Measurements from ENCODE around the gene MACF1. TPM values are rescaled to one million over a fixed set of nuclear protein-coding genes. Genes with fewer than 3 reads are reported as not detected.
"Not testable (repeated sequence)": the region's sequence is repeated elsewhere in the genome, so short reads cannot be mapped to it uniquely, and the experiment has no call there.

Gene MACF1
- total RNA-seq, 2 donors from 2014 or later: 355 to 400 TPM

GRCh38 chr1:39515131-39516086 lies 310.9 kb downstream of the MACF1 start:
- not testable (repeated sequence) for H3K36me3 Mint-ChIP-seq; H3K9me3 Mint-ChIP-seq; DNase-seq (ENCODE audit: low spot score in 2 of 2); H3K27ac Mint-ChIP-seq
- ATAC-seq: peak; percentile 33 to 74

DNA sequence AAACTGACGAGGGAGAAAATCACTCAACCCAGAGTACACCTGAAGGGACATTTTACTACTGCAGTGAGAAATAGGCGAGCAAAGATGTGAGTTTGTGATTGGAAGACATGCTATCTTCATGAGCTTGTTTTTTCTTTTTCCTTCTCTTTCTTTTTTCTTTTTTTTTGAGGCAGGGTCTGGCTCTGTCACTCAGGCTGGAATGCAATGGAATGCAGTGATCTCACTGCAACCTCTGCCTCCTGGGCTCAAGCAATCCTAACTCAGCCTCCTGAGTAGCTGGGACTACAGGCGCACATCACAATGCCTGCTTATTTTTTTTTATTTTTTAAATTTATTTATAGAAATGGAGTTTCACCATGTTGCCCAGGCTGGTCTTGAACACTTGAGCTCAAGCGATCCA lies 312.3 kb downstream of the MACF1 start:
- not testable (repeated sequence) for DNase-seq (ENCODE audit: low spot score in 2 of 2)

DNA sequence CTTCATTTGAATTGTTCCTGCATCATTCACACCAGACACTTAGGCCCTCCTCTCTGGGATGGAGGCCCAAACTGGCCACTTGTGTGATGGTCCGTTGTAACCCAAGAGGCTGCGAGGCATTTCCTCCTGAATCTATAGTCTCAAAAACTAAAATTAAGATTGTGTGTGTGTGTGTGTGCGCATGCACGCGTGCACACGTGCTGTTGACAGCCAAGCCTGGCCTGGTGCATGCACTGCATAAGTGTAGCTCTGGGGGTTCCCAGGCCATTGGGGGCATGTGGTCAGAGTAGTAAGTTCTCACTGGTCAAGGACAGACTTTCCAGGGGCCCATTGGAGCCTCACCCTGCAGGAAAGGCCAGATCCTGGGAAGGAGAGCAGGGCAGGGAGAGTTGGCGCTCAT lies 313.4 kb downstream of the MACF1 start:
- DNase-seq (ENCODE audit: low spot score in 2 of 2); H3K36me3 Mint-ChIP-seq; H3K27ac Mint-ChIP-seq; H3K9me3 Mint-ChIP-seq; ATAC-seq: not testable (repeated sequence)

More for the DNA sequence above, 312.3 kb downstream of the MACF1 start:
- H3K9me3 Mint-ChIP-seq, H3K36me3 Mint-ChIP-seq, H3K27ac Mint-ChIP-seq, ATAC-seq: not testable (repeated sequence)

GRCh38 chr1:39519376-39519775 lies 314.9 kb downstream of the MACF1 start:
- ATAC-seq, H3K27ac Mint-ChIP-seq, H3K9me3 Mint-ChIP-seq: not testable (repeated sequence)

DNA sequence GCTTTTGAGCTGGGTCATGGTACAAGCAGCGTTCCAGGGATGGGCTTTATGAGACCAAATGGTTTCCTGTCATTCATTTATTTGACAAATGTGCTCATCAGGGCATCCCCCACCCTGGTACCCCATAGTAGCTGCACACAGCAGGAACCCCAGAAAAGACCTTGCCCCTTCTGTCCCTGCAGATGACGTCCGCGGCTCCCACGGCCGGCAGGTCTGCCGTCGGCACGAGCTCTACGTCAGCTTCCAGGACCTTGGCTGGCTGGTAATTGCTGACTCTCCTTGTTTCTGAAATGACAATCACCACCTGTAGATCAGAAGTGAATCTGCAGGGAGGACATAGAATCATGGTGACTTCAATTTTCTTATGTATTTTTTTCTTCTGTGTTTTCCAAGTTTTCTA lies 317.7 kb downstream of the MACF1 start:
- not testable (repeated sequence) for H3K36me3 Mint-ChIP-seq

More at GRCh38 chr1:39519376-39519775, 314.9 kb downstream of the MACF1 start:
- not testable (repeated sequence) for H3K36me3 Mint-ChIP-seq; DNase-seq (ENCODE audit: low spot score in 2 of 2)

GRCh38 chr1:39522661-39523567 lies 318.4 kb downstream of the MACF1 start:
- no peaks in the 10 kb centered on the region for H3K9me3 Mint-ChIP-seq
- no peaks in the 10 kb centered on the region for H3K36me3 Mint-ChIP-seq
- no peak for ATAC-seq

More for the DNA sequence above, 317.7 kb downstream of the MACF1 start:
- not testable (repeated sequence) for H3K27ac Mint-ChIP-seq; ATAC-seq; DNase-seq (ENCODE audit: low spot score in 2 of 2); H3K9me3 Mint-ChIP-seq

GRCh38 chr1:39524171-39524570 lies 319.7 kb downstream of the MACF1 start:
- Mint-ChIP-seq H3K36me3 (no peaks in the 10 kb centered on the region), H3K9me3 (no peaks in the 10 kb centered on the region), H3K27ac (peak overlapping the region; percentile 22 to 79)
- DNase-seq (ENCODE audit: low spot score in 2 of 2) (no peak), ATAC-seq (no peak)

More at GRCh38 chr1:39522661-39523567, 318.4 kb downstream of the MACF1 start:
- DNase-seq (ENCODE audit: low spot score in 2 of 2): no peak
- no peak overlapping the region for H3K27ac Mint-ChIP-seq

DNA sequence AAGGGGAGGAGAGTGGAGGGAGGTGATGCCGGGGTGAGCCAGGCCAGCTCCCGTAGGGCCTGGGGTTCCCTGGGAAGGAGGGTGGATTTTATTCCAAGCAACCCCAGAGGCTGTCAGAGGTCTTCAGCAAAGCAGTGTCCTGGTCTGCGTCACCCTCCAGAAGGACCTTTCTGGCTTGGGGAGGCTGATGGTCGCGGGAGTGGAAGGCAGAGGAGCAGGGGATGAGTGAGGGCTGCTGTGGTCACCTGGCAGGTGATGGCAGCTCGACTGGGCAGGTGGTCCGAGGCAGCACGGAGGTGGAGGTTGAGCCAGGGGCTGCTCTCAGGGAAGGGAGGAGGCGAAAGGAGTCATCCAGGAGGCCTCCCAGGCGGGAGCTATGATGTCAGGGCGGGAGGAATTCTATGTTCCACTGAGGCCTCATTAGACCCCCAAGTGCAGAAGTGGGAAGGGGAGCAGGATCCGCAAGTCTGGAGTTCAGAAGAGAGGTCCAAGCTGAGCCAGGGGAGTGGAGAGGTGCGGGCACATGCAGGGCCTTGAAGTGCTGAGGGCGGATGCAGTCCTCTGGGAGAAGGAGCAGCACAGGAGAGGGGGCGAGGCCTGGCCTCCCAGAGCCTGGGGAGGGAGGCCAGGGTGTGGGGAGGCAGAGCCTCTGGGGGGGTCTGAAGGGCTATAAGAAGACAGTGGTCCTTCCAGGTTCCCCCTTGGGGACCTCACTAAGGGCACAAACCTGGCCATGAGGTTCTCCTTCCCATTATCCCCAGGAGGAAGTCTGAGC lies 320.3 kb downstream of the MACF1 start:
- H3K9me3 Mint-ChIP-seq: no peaks in the 10 kb centered on the region
- peak overlapping the region; percentile 59 to 62 for H3K27ac Mint-ChIP-seq
- no peaks in the 10 kb centered on the region for H3K36me3 Mint-ChIP-seq
- ATAC-seq (no peak), DNase-seq (ENCODE audit: low spot score in 2 of 2) (no peak)

DNA sequence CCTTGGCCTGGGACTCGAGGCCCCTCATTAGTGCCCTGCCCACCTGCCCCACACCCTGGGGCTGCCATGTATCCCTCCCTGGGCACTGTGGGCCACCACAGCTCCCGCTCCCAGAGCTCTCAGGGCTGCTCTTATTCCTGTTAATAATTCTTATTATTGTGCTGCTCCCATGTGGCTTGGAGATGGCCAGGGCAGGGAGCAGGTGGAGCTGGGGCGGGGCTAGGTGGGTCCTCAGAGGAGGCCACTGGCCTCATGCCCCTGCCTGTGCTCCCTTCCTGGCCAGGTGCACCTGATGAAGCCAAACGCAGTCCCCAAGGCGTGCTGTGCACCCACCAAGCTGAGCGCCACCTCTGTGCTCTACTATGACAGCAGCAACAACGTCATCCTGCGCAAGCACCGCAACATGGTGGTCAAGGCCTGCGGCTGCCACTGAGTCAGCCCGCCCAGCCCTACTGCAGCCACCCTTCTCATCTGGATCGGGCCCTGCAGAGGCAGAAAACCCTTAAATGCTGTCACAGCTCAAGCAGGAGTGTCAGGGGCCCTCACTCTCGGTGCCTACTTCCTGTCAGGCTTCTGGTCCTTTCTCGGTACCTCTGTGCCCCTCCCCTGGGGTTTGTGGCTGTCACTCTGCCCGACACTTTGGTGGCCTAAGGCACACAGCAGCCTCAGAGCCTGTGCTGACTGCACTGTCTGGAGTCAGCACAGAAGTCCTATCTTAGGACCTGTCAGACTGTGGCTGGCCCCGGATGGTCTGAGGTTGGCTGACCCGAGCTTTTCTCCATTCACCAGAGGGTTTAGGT lies 321.1 kb downstream of the MACF1 start:
- DNase-seq (ENCODE audit: low spot score in 2 of 2) (no peak), ATAC-seq (peak; percentile 68 to 93)
- H3K27ac Mint-ChIP-seq: peak overlapping the region; percentile 14 to 59
- no peaks in the 10 kb centered on the region for H3K9me3 Mint-ChIP-seq
- no peaks in the 10 kb centered on the region for H3K36me3 Mint-ChIP-seq

DNA sequence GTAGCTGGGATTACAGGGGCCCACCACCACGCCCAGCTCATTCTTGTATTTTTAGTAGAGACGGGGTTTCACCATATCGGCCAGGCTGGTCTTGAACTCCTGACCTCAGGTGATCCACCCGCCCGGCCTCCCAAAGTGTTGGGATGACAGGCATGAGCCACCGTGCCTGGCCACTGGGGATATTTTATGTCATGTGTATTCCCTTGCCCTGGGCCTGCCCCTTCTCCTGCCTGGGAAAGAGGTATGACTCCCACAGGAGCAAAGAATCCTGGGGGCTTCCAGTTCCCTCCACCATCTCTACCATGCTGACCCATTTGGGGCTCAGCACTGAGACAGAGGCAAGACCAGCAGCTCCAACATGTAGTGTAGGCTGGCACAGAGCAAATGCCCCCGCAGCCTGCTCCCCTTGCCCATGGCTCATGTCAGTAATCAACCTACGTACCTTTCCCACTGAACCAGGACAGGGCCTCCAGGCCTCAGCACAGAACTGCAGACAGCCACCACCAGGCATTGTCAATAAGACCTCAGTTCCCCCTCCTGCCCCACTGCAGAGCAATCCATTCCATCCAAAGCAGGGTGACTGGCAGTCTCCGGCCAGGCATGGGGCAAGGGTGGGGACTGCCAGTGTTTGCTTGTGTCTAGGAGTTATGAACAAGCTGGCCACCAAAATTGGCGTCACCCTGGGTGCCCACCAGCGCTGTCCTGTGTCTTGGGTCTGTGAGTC lies 322.1 kb downstream of the MACF1 start:
- no peak overlapping the region for H3K27ac Mint-ChIP-seq
- no peaks in the 10 kb centered on the region for H3K36me3 Mint-ChIP-seq
- ATAC-seq (no peak), DNase-seq (ENCODE audit: low spot score in 2 of 2) (no peak)
- no peaks in the 10 kb centered on the region for H3K9me3 Mint-ChIP-seq

DNA sequence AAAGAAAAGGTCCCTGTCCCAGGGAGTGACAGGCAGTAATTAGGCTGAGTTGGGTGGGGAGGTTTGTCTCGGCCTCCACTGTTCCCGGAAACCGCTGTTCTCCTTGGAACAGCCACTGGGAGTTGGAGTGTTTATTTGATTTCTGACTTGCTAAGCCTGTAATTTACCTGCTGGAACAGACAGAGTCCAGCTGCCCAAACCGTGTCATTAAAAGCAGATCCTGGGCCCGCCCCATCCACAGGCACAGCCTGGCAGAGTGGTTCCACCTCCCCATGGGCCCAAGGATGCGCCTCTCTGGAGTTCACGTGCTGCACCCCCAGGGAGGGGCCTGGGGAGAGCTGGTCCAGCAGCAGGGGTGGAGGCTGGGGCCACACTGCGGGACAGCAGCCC lies 322.7 kb downstream of the MACF1 start:
- H3K27ac Mint-ChIP-seq; H3K9me3 Mint-ChIP-seq; DNase-seq (ENCODE audit: low spot score in 2 of 2): not testable (repeated sequence)

GRCh38 chr1:39528082-39528481 lies 323.6 kb downstream of the MACF1 start:
- no peaks in the 10 kb centered on the region for H3K36me3 Mint-ChIP-seq
- H3K27ac Mint-ChIP-seq: no peak overlapping the region
- H3K9me3 Mint-ChIP-seq: no peaks in the 10 kb centered on the region
- DNase-seq (ENCODE audit: low spot score in 2 of 2) (no peak), ATAC-seq (no peak)

More for the DNA sequence above, 322.7 kb downstream of the MACF1 start:
- ATAC-seq, H3K36me3 Mint-ChIP-seq: not testable (repeated sequence)

GRCh38 chr1:39529901-39530535 lies 325.5 kb downstream of the MACF1 start:
- H3K9me3 Mint-ChIP-seq: no peaks in the 10 kb centered on the region
- H3K36me3 Mint-ChIP-seq: no peaks in the 10 kb centered on the region
- peak overlapping the region in 1 of 2 donors; percentile 81 for H3K27ac Mint-ChIP-seq
- DNase-seq (ENCODE audit: low spot score in 2 of 2) (no peak), ATAC-seq (no peak)

DNA sequence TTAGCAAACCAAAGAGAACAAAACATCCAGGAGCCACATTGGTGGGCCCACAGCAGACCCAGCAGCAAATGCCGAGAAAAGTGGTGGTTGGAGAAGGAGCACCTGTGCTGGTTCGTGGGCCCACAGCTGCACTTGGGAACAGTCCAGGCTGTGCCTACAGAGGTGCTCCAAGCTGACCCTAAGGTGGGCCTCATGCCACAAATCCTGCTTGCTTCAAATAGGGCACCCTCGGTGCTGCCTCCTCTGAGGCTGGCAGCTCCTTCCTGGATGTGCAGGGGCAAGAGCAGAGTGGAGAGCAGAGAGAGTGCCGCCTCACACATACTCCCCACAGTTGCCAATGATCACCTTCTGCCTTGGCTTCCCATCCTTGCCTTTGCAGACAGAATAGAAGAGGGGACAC lies 327.0 kb downstream of the MACF1 start:
- H3K9me3 Mint-ChIP-seq: no peaks in the 10 kb centered on the region
- H3K27ac Mint-ChIP-seq: peak overlapping the region in 1 of 2 donors; percentile 77

DNA sequence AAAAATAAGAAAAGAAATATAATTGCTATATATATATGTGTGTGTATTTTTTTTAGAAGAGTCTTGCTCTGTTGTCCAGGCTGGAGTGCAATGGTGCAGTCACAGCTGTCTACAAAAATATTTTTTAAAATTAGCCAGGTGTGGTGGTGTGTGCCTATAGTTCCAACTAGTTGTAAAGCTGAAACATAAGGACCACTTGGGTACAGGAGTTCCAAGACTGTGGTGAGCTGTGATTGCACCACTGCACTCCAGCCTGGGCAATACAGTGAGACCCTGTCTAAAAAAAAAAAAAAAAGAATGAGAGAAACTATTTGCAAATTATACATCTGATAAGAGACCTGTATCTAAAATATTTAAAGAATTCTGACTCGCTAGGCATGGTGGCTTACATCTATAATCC lies 328.9 kb downstream of the MACF1 start:
- H3K27ac Mint-ChIP-seq: peak overlapping the region in 1 of 2 donors; percentile 68
- H3K36me3 Mint-ChIP-seq: no peaks in the 10 kb centered on the region
- no peak for ATAC-seq
- no peak for DNase-seq (ENCODE audit: low spot score in 2 of 2)
- no peaks in the 10 kb centered on the region for H3K9me3 Mint-ChIP-seq

More for the DNA sequence above, 327.0 kb downstream of the MACF1 start:
- DNase-seq (ENCODE audit: low spot score in 2 of 2) (no peak), ATAC-seq (no peak)
- H3K36me3 Mint-ChIP-seq: no peaks in the 10 kb centered on the region
